KBM-7 (cell line): ENCODE data around the gene ZG16B.
A peak's percentile ranks its signal among the peaks of the same experiment; 100 is the strongest.

Experiments used
- DNase-seq: peaks from one replicate; pipeline ENCODE4 v3.0.0-alpha.2; 2015
- in situ Hi-C: fragments of 300-500 bp; cut with MboI; formaldehyde crosslinking; loops from 2 replicates; pipeline ENCODE4 v1.14.3; 2020; ENCODE audit warnings: low sequenced_read_pairs, low pct_unique_long_range_greater_than_20kb, mixed read lengths

Gene ZG16B

GRCh38 chr16:2821487-2822157 is 8.5 kb upstream of the ZG16B start:
- DNase-seq = no peak
- in situ Hi-C loops = no loop called here

- no peak for DNase-seq
- in situ Hi-C loops = no loop called here
Measured at GRCh38 chr16:2822158-2822495, 8.0 kb upstream of the ZG16B start.

- in situ Hi-C loops = no loop called here
- no peak for DNase-seq
Measured at GRCh38 chr16:2822496-2822895, 7.6 kb upstream of the ZG16B start.

- DNase-seq = no peak
Measured at GRCh38 chr16:2824626-2825025, 5.5 kb upstream of the ZG16B start.

GRCh38 chr16:2825049-2825742 is 4.9 kb upstream of the ZG16B start:
- in situ Hi-C loops = no loop called here
- DNase-seq = no peak

More at GRCh38 chr16:2824626-2825025, 5.5 kb upstream of the ZG16B start:
- in situ Hi-C loops = no loop called here

- in situ Hi-C loops = no loop called here
- DNase-seq = no peak
Measured at GRCh38 chr16:2825906-2826305, 4.2 kb upstream of the ZG16B start.

GRCh38 chr16:2826591-2827373 is 3.3 kb upstream of the ZG16B start:
- in situ Hi-C loops = no loop called here
- DNase-seq = no peak

GRCh38 chr16:2827374-2827791 is 2.7 kb upstream of the ZG16B start:
- in situ Hi-C loops = no loop called here
- no peak for DNase-seq

- no peak for DNase-seq
- in situ Hi-C loops = no loop called here
Measured at GRCh38 chr16:2827831-2828520, 2.1 kb upstream of the ZG16B start.

GRCh38 chr16:2828521-2828840 is 1.6 kb upstream of the ZG16B start:
- no peak for DNase-seq
- in situ Hi-C loops = no loop called here

- in situ Hi-C loops = no loop called here
Measured at GRCh38 chr16:2828876-2829430, 1.1 kb upstream of the ZG16B start.

GRCh38 chr16:2830355-2830695 is 222 bp downstream of the ZG16B start:
- in situ Hi-C loops = no loop called here
- no peak for DNase-seq

More at GRCh38 chr16:2828876-2829430, 1.1 kb upstream of the ZG16B start:
- no peak for DNase-seq

GRCh38 chr16:2831203-2831602 is 1.1 kb downstream of the ZG16B start:
- in situ Hi-C loops = no loop called here
- no peak for DNase-seq

- in situ Hi-C loops = no loop called here
- no peak for DNase-seq
Measured at GRCh38 chr16:2833776-2834175, 3.7 kb downstream of the ZG16B start.

GRCh38 chr16:2834968-2835367 is 4.9 kb downstream of the ZG16B start:
- in situ Hi-C loops = no loop called here
- DNase-seq = no peak

- DNase-seq = peak; percentile 69
- in situ Hi-C loops = no loop called here
Measured at GRCh38 chr16:2835638-2836493, 5.8 kb downstream of the ZG16B start.

GRCh38 chr16:2836646-2837508 is 6.8 kb downstream of the ZG16B start:
- DNase-seq = no peak
- in situ Hi-C loops = no loop called here

- peak; percentile 64 for DNase-seq
- in situ Hi-C loops = no loop called here
Measured at GRCh38 chr16:2838928-2839327, 8.8 kb downstream of the ZG16B start.
